HUES48 (cell line): ENCODE results near the gene STAT3.
"Not testable (repeated sequence)": the region's sequence is repeated elsewhere in the genome, so short reads cannot be mapped to it uniquely, and the experiment has no call there.

ENCODE experiments used
- H3K27ac ChIP-seq: one replicate; pipeline ENCODE4 v1.7.0; 2013; ENCODE audit warnings: low read depth, low read length, inconsistent platforms
- H3K27me3 ChIP-seq: 2 replicates; pipeline ENCODE4 v1.6.1; 2013; ENCODE audit warnings: mild to moderate bottlenecking, low read length; ENCODE audit not compliant: control insufficient read depth, insufficient read depth
- H3K36me3 ChIP-seq: 2 replicates; pipeline ENCODE4 v1.6.1; 2013; ENCODE audit warnings: low read length; ENCODE audit not compliant: control insufficient read depth, insufficient read depth
- H3K4me1 ChIP-seq: 2 replicates; pipeline ENCODE4 v1.6.1; 2013; ENCODE audit warnings: mild to moderate bottlenecking, low read length; ENCODE audit not compliant: control insufficient read depth, insufficient read depth
- H3K4me3 ChIP-seq: 2 replicates; pipeline ENCODE4 v1.5.1; 2013; ENCODE audit warnings: mild to moderate bottlenecking, low read depth, low read length
- H3K9ac ChIP-seq: 2 replicates; pipeline ENCODE4 v1.6.1; 2013; ENCODE audit warnings: mild to moderate bottlenecking, low read depth, low read length, moderate library complexity
- H3K9me3 ChIP-seq: 2 replicates; pipeline ENCODE4 v1.6.1; 2013; ENCODE audit warnings: low read length; ENCODE audit not compliant: control insufficient read depth, insufficient read depth

The STAT3 gene

DNA sequence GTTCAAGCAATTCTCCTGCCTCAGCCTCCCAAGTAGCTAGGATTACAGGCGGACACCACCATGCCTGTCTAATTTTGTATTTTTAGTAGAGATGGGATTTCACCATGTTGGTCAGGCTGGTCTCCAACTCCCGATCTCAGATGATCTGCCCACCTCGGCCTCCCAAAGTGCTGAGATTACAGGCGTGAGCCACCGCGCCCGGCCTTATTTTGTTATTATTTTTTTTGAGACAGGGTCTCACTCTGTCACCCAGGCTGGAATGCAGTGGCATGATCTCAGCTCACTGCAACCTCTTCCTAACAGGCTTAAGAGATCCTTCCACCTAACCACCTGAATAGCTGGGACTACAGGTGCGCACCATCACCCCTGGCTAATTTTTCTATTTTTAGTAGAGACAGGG is 7.4 kb upstream of the STAT3 start:
- H3K4me1 ChIP-seq, result peaks cover 11% of the 10 kb centered on the region
- not testable (repeated sequence) for H3K27ac ChIP-seq, H3K27me3 ChIP-seq, H3K9me3 ChIP-seq, H3K9ac ChIP-seq, H3K36me3 ChIP-seq, H3K4me3 ChIP-seq

DNA sequence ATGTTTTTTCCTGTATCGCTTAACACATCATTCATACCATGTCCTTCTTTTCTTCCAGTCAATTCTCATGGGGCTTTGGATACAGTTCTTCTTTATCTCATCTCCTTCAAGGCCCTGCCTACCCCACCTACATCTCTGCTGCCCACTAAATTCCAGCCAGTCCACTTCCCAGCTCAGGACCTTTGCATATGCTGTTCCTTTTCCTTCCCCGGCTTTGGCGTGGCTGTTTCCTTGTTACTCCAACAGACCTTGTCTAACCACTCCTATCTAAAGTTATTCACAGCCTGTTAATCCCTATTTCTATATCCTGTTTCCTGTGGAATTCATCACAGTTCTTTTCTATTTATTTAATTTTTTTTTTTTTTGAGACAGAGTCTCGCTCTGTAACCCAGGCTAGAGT is 6.6 kb upstream of the STAT3 start:
- H3K9me3 ChIP-seq, result no peaks in the 10 kb centered on the region
- H3K27me3 ChIP-seq, result no peaks in the 10 kb centered on the region
- H3K36me3 ChIP-seq, result no peaks in the 10 kb centered on the region
- no peak overlapping the region for H3K4me3 ChIP-seq
- no peak overlapping the region for H3K27ac ChIP-seq
- H3K9ac ChIP-seq, result no peak overlapping the region
- peaks cover 7% of the 10 kb centered on the region; the same call in 1 of the 2 replicates for H3K4me1 ChIP-seq

- H3K4me3 ChIP-seq, result no peak overlapping the region
- H3K9me3 ChIP-seq, result no peaks in the 10 kb centered on the region
- H3K4me1 ChIP-seq, result peaks cover 14% of the 10 kb centered on the region
- H3K27me3 ChIP-seq, result no peaks in the 10 kb centered on the region
- H3K27ac ChIP-seq, result no peak overlapping the region
- H3K36me3 ChIP-seq, result no peaks in the 10 kb centered on the region
- H3K9ac ChIP-seq, result no peak overlapping the region
Measured at GRCh38 chr17:42392692-42393415, 4.6 kb upstream of the STAT3 start.

DNA sequence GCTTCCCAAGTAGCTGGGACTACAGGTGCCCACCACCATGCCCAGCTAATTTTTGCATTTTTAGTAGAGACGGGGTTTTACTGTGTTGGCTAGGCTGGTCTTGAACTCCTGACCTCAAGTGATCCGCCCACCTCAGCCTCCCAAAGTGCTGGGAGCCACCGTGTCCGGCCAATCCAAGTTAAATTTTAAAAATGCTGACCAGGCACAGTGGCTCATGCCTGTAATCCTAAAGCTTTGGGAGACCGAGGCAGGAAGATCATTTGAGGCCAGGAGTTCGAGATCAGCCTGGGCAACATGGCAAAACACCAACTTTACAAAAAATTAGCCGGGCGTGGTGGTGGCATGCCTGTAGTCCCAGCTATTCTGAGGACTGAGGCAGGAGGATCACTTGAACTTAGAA is 3.2 kb upstream of the STAT3 start:
- not testable (repeated sequence) for H3K9me3 ChIP-seq

GRCh38 chr17:42389899-42390298 is 1.7 kb upstream of the STAT3 start:
- Histone ChIP-seq H3K36me3 (no peaks in the 10 kb centered on the region), H3K27me3 (no peaks in the 10 kb centered on the region), H3K4me3 (no peak overlapping the region), H3K27ac (no peak overlapping the region), H3K4me1 (peaks cover 14% of the 10 kb centered on the region), H3K9me3 (no peaks in the 10 kb centered on the region), H3K9ac (no peak overlapping the region)

More for the DNA sequence above, 3.2 kb upstream of the STAT3 start:
- peaks cover 14% of the 10 kb centered on the region for H3K4me1 ChIP-seq
- H3K27me3 ChIP-seq, H3K27ac ChIP-seq, H3K36me3 ChIP-seq, H3K4me3 ChIP-seq, H3K9ac ChIP-seq: not testable (repeated sequence)

- peak overlapping the region; percentile 63 for H3K4me3 ChIP-seq
- peak overlapping the region; percentile 56 for H3K27ac ChIP-seq
- H3K36me3 ChIP-seq, result no peaks in the 10 kb centered on the region
- H3K4me1 ChIP-seq, result peaks cover 14% of the 10 kb centered on the region
- H3K9ac ChIP-seq, result peak overlapping the region; percentile 58
- H3K9me3 ChIP-seq, result no peaks in the 10 kb centered on the region
- no peaks in the 10 kb centered on the region for H3K27me3 ChIP-seq
Measured at GRCh38 chr17:42389135-42389417, 834 bp upstream of the STAT3 start.

DNA sequence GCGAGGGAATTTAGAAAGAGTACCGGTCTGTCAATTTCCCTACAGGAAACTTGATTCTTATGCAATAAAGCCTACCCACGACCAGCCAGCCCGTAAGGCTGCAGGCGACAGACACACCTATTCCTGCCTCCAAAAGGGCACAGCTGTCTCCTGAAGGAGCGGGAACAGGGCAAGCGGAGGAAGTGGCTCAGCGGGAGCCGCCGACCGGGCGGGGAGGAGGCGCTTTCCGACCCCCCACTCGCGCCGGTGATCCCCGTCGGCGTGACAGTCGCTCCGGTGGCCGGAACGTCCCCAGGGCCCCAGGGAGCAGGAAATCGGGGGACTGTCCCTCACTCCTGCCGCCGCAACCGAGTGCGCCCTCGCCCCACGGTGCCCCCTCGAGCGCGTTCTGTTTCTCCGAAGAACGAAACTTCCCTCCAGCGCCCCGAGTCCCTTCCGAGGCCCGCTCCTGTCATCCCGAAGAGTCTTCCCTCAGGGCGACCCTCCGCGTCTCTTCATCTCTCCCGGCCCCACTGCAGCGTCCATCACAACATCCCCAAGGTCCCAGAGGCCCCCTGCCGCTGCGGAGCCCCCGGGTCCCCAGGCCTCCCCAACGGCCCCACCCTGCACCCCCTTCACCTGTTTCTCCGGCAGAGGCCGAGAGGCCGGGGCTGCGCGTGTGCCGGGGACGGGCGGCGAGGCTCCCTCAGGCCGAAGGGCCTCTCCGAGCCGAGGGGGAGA is 421 bp downstream of the STAT3 start:
- Histone ChIP-seq H3K27me3 (no peaks in the 10 kb centered on the region), H3K36me3 (no peaks in the 10 kb centered on the region), H3K4me1 (peaks cover 14% of the 10 kb centered on the region), H3K27ac (peak overlapping the region; percentile 94), H3K9ac (peak overlapping the region; percentile 72), H3K9me3 (no peaks in the 10 kb centered on the region), H3K4me3 (peak overlapping the region; percentile 95)

- H3K9ac ChIP-seq, result peak overlapping the region; percentile 72; the same call in 1 of the 2 replicates
- peak overlapping the region; percentile 94 for H3K27ac ChIP-seq
- H3K4me3 ChIP-seq, result peak overlapping the region; percentile 95
- peaks cover 18% of the 10 kb centered on the region for H3K4me1 ChIP-seq
- no peaks in the 10 kb centered on the region for H3K9me3 ChIP-seq
- H3K36me3 ChIP-seq, result no peaks in the 10 kb centered on the region
- no peaks in the 10 kb centered on the region for H3K27me3 ChIP-seq
Measured at GRCh38 chr17:42386777-42387657, 1.2 kb downstream of the STAT3 start.

- Histone ChIP-seq H3K27me3 (no peaks in the 10 kb centered on the region), H3K27ac (no peak overlapping the region), H3K4me1 (peaks cover 19% of the 10 kb centered on the region), H3K36me3 (no peaks in the 10 kb centered on the region), H3K9me3 (no peaks in the 10 kb centered on the region), H3K9ac (no peak overlapping the region), H3K4me3 (no peak overlapping the region)
Measured at GRCh38 chr17:42381898-42382297, 6.3 kb downstream of the STAT3 start.

- Histone ChIP-seq H3K9ac (no peak overlapping the region), H3K4me1 (peaks cover 19% of the 10 kb centered on the region), H3K9me3 (no peaks in the 10 kb centered on the region), H3K4me3 (no peak overlapping the region), H3K36me3 (no peaks in the 10 kb centered on the region), H3K27ac (no peak overlapping the region), H3K27me3 (no peaks in the 10 kb centered on the region)
Measured at GRCh38 chr17:42380935-42381334, 7.3 kb downstream of the STAT3 start.
